Measurements from ENCODE around the gene DPP6.
"Not testable (repeated sequence)": the region's sequence is repeated elsewhere in the genome, so short reads cannot be mapped to it uniquely, and the experiment has no call there.

The DPP6 gene

GRCh38 chr7:154919344-154920225 lies 867.4 kb downstream of the DPP6 start:
- no peak for DNase-seq

- DNase-seq, result not testable (repeated sequence)
Measured at GRCh38 chr7:154922472-154922871, 870.3 kb downstream of the DPP6 start.

DNA sequence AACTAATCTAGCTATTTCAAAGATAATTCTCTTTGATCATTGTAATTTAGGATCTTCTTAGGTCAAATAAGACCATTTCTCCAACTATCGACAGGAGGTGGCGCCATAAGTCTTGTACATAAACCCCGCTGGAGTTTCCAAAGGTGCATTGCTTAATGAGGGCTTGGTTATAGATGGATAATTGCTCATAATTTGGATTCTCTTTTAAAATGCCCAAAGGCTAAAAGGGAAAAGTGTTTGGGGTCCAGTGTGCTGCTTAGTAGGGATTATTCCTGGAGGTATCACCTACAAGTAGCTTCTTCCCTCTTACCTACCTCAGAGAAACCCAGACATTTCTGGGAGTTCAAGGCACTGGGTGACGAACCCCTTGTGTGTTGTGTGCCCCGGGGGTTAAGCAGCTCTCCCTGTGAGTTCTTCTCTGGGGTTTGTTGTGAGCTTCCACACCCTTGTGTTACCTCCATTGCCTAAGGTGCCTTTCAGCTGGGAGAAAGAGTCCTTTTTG lies 875.5 kb downstream of the DPP6 start:
- peak; percentile 78 for DNase-seq

DNA sequence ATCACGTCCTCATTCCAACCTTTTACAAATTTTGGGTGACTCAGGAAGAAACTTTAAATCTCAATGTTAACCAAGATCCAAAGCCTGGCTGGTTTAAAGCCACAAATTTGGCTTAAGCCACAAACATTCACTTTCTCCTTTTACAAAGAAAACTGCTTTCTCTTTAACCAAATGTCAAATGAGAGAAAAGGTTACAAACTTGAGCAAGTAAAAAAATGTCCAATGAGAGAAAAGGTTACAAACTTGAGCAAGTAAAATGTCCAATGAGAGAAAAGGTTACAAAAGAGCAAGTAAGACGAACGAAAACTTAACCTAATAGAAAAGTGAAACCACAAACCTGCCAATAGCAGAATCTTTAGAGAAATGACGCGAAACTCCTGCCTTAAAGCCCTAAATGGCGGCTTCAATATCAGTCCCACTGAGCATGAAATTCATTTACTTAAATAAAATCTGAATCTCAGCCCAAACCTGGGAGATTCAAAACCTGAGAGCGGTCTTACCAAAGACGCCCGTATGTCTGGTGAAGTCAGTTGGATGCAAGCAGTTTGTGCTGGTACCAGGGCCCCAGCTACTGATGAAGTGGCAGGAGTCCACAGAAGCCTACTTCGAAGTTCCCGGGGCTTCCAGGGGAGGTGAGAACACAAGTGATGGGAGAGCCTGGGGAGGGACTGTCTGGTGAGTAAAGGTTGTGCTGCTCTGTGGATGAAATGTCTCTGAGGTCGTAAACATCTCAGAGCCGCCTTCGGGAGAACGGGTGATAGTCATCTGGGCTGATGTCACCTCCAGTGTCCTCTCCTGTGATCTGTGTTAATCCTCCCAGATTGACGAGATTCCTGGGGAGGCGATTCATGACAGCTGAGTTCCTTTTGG lies 876.2 kb downstream of the DPP6 start:
- no peak for DNase-seq

- no peak for DNase-seq
Measured at GRCh38 chr7:154929006-154929726, 877.0 kb downstream of the DPP6 start.

- no peak for DNase-seq
Measured at GRCh38 chr7:154931906-154932305, 879.7 kb downstream of the DPP6 start.

- not testable (repeated sequence) for DNase-seq
Measured at GRCh38 chr7:154934353-154934952, 882.3 kb downstream of the DPP6 start.

DNA sequence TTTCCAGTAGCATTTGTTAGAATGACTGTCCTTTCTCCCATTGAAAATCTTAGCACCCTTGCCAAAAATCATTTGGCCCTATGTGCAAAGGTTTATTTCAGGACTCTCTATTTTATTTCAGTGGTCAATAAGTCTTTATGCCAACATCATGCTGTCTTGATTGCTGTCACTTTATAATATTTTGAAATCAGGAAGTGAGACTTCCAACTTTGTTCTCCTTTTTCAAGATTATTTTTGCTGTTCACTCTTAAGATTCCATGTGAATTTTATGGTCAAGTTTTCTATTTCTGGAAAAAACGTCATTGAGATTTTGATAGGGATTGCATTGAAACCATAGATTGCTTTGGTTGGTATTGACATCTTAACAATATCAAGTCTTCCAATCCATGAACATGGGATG lies 885.6 kb downstream of the DPP6 start:
- no peak for DNase-seq

- no peak for DNase-seq
Measured at GRCh38 chr7:154942691-154943090, 890.5 kb downstream of the DPP6 start.

All from NCI-H1092 (cell line).